Measurements from ENCODE around the gene ITGA5.

ITGA5 gene

DNA sequence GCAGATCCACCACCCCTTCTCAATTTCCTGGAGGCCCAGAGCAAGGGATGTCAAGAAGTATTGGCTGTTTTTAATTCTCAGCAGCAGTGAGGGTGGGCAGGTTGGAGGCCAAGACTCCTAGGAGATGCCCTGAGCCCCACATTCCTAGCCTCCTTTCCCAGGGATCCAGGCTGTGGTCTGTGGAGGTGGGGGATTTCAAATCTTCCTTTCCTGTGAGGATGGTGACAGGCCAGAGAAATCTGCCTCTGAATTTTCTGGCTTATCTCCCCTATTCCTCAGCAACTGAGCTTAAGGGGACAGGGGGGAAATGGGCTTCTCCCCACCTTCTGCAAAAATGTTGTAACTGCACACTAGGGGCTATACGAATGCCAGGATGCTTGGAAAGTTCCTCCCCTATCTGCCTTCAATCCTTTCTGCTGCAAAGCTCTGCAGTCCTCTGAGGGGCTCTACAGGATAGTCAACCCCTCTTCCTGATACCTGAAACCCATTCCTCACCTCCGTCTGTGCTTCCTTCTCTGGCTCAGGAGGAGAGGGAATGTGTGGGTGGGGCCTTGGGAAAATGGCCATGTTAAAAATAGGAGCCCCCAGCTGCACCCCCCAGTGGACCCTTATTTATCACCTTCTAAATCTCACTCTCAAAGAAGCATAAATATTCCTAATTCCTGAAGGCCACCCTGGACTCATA is 61.4 kb downstream of the ITGA5 start:
- TF ChIP-seq, protein P1, sequence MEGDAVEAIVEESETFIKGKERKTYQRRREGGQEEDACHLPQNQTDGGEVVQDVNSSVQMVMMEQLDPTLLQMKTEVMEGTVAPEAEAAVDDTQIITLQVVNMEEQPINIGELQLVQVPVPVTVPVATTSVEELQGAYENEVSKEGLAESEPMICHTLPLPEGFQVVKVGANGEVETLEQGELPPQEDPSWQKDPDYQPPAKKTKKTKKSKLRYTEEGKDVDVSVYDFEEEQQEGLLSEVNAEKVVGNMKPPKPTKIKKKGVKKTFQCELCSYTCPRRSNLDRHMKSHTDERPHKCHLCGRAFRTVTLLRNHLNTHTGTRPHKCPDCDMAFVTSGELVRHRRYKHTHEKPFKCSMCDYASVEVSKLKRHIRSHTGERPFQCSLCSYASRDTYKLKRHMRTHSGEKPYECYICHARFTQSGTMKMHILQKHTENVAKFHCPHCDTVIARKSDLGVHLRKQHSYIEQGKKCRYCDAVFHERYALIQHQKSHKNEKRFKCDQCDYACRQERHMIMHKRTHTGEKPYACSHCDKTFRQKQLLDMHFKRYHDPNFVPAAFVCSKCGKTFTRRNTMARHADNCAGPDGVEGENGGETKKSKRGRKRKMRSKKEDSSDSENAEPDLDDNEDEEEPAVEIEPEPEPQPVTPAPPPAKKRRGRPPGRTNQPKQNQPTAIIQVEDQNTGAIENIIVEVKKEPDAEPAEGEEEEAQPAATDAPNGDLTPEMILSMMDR (IDR thresholded peaks at IDR 0.05; ENCODE audit: borderline replicate concordance, extremely low read depth, low read length, poor library complexity, severe bottlenecking), result no peak
- no peak for TF ChIP-seq EZH2 (IDR thresholded peaks at IDR 0.05; ENCODE audit: borderline replicate concordance, low read depth, low read length, severe bottlenecking)
- Histone ChIP-seq H3K79me2 (ENCODE audit: insufficient read depth, low read length) (no peaks in the 10 kb centered on the region), H3K4me2 (ENCODE audit: insufficient read depth, low read length) (peak overlapping the region; percentile 93), H3K4me1 (ENCODE audit: insufficient read depth, low read length) (peaks cover 31% of the 10 kb centered on the region), H2AFZ (ENCODE audit: low read depth, low read length) (peak overlapping the region; percentile 99), H3K36me3 (ENCODE audit: insufficient read depth, low read length) (no peaks in the 10 kb centered on the region), H3K9ac (ENCODE audit: low read depth, low read length) (peak overlapping the region; percentile 80), H3K27me3 (ENCODE audit: insufficient read depth, low read length, poor library complexity) (no peaks in the 10 kb centered on the region), H3K9me3 (ENCODE audit: insufficient read depth, low read length, severe bottlenecking) (no peaks in the 10 kb centered on the region), H4K20me1 (ENCODE audit: insufficient read depth, low read length) (no peaks in the 10 kb centered on the region), H3K27ac (ENCODE audit: low read length) (peak overlapping the region; percentile 96), H3K4me3 (ENCODE audit: low read depth in 1 of 2, low read length in 2 of 2) (peak overlapping the region in 1 of 2 experiments; percentile 86; a peak in 3 of 4 replicates)
- no peak for DNase-seq
- no peak for ATAC-seq (ENCODE audit: insufficient read depth, low read depth)

DNA sequence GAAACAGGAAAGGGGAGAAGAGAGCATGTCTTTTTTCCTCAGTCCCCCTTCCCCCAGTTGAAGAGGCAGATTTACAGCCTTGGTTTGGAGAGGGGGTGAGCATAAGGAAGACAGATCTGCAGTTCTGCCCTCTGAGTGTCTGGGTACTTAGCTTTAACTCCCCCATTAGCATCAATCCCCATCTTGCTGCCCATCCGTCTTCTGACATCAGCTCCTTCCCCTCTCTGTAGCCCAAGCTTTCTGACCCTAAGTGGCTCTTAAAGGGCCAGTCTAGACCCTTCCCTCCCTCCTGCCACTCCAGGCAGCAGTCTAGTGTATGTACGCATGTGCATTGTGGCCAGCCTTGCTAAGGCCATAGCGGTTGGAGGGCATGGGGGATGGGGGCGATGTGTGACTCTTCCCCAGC is 62.1 kb downstream of the ITGA5 start:
- H3K36me3 ChIP-seq (ENCODE audit: insufficient read depth, low read length), result no peaks in the 10 kb centered on the region
- no peaks in the 10 kb centered on the region for H4K20me1 ChIP-seq (ENCODE audit: insufficient read depth, low read length)
- ATAC-seq (ENCODE audit: insufficient read depth, low read depth), result no peak
- H3K27me3 ChIP-seq (ENCODE audit: insufficient read depth, low read length, poor library complexity), result no peaks in the 10 kb centered on the region
- no peaks in the 10 kb centered on the region for H3K9me3 ChIP-seq (ENCODE audit: insufficient read depth, low read length, severe bottlenecking)
- DNase-seq, result no peak
- no peak overlapping the region for H2AFZ ChIP-seq (ENCODE audit: low read depth, low read length)
- H3K79me2 ChIP-seq (ENCODE audit: insufficient read depth, low read length), result no peaks in the 10 kb centered on the region
- H3K27ac ChIP-seq (ENCODE audit: low read length), result peak overlapping the region; percentile 25
- peak overlapping the region; percentile 93 for H3K4me2 ChIP-seq (ENCODE audit: insufficient read depth, low read length)
- H3K4me3 ChIP-seq (ENCODE audit: low read depth in 1 of 2, low read length in 2 of 2), result no peak overlapping the region
- peak overlapping the region; percentile 80; the same call in 1 of the 2 replicates for H3K9ac ChIP-seq (ENCODE audit: low read depth, low read length)
- H3K4me1 ChIP-seq (ENCODE audit: insufficient read depth, low read length), result peaks cover 31% of the 10 kb centered on the region
- TF ChIP-seq EZH2 (IDR thresholded peaks at IDR 0.05; ENCODE audit: borderline replicate concordance, low read depth, low read length, severe bottlenecking), result no peak
- TF ChIP-seq, protein P1 (IDR thresholded peaks at IDR 0.05; ENCODE audit: borderline replicate concordance, extremely low read depth, low read length, poor library complexity, severe bottlenecking), result no peak

DNA sequence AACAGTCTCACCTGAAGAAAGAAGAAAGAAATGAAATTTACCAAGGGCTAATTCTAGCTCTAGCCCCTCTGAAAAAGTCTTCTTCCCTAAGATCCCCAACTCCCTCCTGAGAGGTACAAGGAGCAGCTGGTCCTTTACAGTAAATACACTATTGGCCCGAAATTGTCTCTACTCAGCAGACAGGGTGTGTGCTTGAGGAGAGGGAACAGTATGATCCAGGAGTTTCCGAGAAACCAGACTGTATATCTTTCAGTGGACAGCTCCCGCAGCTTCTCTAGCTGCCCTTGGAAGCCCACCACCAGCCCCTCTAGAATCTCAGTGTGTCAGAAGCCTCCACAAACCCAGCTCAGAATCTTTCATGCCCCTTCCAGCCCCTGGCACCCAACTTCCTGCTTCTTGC is 62.8 kb downstream of the ITGA5 start:
- Histone ChIP-seq H2AFZ (ENCODE audit: low read depth, low read length) (no peak overlapping the region), H3K9ac (ENCODE audit: low read depth, low read length) (no peak overlapping the region; the same call in 1 of the 2 replicates), H3K9me3 (ENCODE audit: insufficient read depth, low read length, severe bottlenecking) (no peaks in the 10 kb centered on the region), H3K27me3 (ENCODE audit: insufficient read depth, low read length, poor library complexity) (no peaks in the 10 kb centered on the region), H3K4me3 (ENCODE audit: low read depth in 1 of 2, low read length in 2 of 2) (no peak overlapping the region), H3K4me1 (ENCODE audit: insufficient read depth, low read length) (peaks cover 31% of the 10 kb centered on the region), H3K36me3 (ENCODE audit: insufficient read depth, low read length) (peaks cover 7% of the 10 kb centered on the region; the same call in 1 of the 2 replicates), H3K79me2 (ENCODE audit: insufficient read depth, low read length) (no peaks in the 10 kb centered on the region), H3K4me2 (ENCODE audit: insufficient read depth, low read length) (no peak overlapping the region), H3K27ac (ENCODE audit: low read length) (no peak overlapping the region; the same call in 1 of the 2 replicates), H4K20me1 (ENCODE audit: insufficient read depth, low read length) (no peaks in the 10 kb centered on the region)
- ATAC-seq (ENCODE audit: insufficient read depth, low read depth) (no peak), DNase-seq (no peak)
- TF ChIP-seq, protein P1 (IDR thresholded peaks at IDR 0.05; ENCODE audit: borderline replicate concordance, extremely low read depth, low read length, poor library complexity, severe bottlenecking), result no peak
- TF ChIP-seq EZH2 (IDR thresholded peaks at IDR 0.05; ENCODE audit: borderline replicate concordance, low read depth, low read length, severe bottlenecking), result no peak
